GM10248 (cell line): ENCODE results near the gene ALG12.
A peak's percentile ranks its signal among the peaks of the same experiment; 100 is the strongest.

Experiments used
- CTCF ChIA-PET: fragments of 300-600 bp; sonication (Branson Sonifier 250); formaldehyde crosslinking; extraction: SDS; loops from one replicate; lab custom pipeline; 2021; ENCODE audit warnings: antibody characterized with exemption; lab: Yijun Ruan, JAX
- POLR2A ChIA-PET: fragments of 350-650 bp; sonication (Branson Sonifier 250); formaldehyde crosslinking; extraction: SDS; loops from one replicate; lab custom pipeline; 2020; ENCODE audit warnings: antibody characterized with exemption; lab: Yijun Ruan, JAX
- DNase-seq: peaks from one replicate; pipeline ENCODE4 v3.0.0; 2012; ENCODE audit errors: extremely low spot score
- TF ChIP-seq, protein P1 (sequence below): IDR thresholded peaks from 2 replicates; pipeline ENCODE4 v1.5.1; 2012; ENCODE audit warnings: mild to moderate bottlenecking, low read depth; ENCODE audit errors: extremely low read depth, missing control alignments, control extremely low read depth

ALG12 gene

DNA sequence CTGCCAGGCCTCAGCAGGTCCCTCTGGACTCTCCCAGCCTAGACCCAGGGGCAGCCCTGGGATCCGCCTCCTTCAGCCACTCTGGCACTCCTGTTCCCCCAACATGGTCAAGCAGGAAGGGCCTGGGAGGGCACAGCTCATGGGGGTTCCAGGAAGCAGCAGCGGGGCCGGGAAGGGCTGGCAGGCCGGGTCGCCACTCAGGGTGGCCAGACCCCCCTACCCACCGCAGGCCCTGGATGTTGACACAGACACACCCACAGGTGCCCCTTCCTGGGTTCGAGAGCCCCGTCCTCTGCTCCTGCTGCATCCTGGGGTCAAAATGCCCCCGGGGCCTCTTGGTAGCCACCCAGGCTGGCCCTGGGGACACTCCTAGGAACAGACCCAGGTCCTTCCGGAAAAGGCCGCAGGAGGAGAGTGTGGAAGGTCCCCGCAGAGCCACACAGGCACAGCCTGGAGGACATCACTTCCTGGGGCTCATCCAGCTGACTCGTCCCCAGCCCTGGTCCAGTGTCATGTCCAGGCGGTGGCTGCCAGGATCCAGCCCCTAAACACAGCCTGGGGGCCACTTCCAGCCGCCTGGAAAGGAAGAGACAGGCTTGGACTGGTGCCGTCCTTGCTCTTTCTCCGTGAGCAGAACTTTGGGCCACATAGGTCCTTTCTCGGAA is 35.6 kb upstream of the ALG12 start:
- ChIA-PET POLR2A (no interaction called here), CTCF (interaction anchor here (2.8 kb wide), 1 partner anchor 23 kb away, joined by 12 read pairs; no protein-coding TSS in a partner anchor)
- DNase-seq = no peak
- TF ChIP-seq, protein P1, sequence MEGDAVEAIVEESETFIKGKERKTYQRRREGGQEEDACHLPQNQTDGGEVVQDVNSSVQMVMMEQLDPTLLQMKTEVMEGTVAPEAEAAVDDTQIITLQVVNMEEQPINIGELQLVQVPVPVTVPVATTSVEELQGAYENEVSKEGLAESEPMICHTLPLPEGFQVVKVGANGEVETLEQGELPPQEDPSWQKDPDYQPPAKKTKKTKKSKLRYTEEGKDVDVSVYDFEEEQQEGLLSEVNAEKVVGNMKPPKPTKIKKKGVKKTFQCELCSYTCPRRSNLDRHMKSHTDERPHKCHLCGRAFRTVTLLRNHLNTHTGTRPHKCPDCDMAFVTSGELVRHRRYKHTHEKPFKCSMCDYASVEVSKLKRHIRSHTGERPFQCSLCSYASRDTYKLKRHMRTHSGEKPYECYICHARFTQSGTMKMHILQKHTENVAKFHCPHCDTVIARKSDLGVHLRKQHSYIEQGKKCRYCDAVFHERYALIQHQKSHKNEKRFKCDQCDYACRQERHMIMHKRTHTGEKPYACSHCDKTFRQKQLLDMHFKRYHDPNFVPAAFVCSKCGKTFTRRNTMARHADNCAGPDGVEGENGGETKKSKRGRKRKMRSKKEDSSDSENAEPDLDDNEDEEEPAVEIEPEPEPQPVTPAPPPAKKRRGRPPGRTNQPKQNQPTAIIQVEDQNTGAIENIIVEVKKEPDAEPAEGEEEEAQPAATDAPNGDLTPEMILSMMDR = no peak

DNA sequence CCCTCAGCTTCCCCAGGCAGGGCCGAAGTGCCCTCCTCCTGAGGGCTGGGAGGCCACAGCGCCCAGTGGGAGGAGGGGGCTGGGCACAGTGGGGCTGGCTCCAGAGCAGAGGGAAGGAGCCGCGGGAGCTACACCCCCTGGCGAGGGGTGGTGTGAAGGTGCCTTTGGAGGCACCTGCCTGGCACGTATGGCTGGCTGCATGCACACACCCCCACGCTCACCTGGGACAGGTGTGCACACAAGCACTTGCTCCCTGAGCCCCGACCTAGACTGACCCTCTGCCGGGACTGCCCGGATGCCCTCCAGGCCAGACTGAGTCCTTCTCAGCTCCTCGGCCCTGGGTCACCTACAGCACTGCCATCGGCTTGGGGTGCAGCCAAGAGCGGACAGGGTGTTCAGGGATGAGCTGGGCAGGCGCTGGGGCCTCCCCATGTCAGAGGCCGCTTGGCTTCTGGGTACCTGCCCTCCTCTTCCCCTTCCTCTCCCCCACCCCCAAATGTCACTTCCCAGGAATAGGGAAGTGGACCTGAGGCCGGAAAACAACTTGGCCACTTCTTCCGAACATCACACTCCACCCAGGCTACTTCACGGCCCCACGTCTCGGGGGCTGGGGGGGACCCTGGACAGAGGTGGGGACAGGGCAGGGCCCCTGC is 34.9 kb upstream of the ALG12 start:
- DNase-seq = no peak
- ChIA-PET CTCF (interaction anchor here (1.8 kb wide), 1 partner anchor 22 kb away, joined by 6 read pairs; no protein-coding TSS in a partner anchor), POLR2A (no interaction called here)
- TF ChIP-seq, protein P1 = no peak

DNA sequence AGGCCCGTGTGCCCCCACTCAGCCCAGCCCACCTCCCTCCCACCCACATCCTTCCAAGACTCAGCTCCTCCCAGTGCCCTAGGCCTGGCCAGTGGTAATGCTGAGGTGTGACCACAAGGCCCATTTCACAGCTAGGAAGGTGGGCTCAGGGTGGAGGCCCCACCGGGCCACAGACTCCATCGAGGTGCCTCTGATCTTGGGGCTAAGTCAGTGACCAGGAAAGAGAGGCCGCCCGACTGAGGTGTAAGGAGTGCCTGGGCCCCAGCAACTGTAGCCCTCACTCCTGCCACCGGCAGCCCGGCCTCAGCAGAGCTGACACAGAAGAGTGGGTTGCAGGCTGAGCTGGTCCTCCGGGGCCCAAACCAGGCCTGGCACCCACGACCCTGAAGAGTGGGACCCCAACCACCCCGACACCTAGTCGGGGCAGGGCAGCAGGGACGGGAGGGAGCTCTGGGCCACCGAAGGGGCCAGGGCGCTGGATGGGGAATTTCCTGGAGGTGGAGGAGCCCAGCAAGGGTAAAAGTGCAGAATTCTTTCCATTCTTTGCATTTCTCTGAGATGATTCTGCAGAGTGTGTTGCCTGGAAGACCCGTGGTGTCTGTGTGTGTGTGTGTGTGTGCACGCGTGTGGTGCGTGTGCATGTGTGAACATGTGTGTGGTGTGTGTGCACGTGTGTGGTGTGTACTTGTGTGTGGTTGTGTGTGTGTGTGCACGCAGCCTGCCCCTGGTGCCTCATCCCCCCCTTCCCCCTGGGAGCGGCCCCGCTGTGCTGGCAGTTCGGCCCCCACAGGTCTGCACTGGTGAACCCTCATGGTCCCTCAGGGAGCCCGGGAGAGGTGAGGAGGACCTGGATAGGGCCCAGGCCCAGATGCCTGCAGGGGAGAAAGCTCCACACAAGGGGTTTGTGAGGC is 34.0 kb upstream of the ALG12 start:
- ChIA-PET POLR2A (no interaction called here), CTCF (interaction anchor here (1.0 to 1.8 kb wide), 2 partner anchors 22 to 78 kb away, joined by 3 to 6 read pairs; no protein-coding TSS in a partner anchor)
- TF ChIP-seq, protein P1 = no peak
- DNase-seq = no peak

DNA sequence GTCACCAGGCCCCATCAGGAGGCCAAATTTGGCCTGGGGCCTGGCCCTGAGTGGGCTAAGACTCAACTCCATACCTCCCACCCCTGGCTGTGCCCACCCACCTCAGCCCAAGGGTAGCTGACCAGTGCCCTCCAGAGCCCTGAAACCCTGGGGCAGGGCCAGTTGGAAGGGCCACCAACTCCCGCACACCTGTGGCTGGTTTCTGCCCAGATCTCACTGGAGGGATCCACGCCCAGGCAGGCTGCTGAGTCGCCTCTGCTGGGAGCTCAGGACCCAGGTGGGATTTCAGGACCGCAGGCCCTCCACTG is 33.4 kb upstream of the ALG12 start:
- no peak for DNase-seq
- CTCF ChIA-PET = interaction anchor here (1.0 to 1.8 kb wide), 2 partner anchors 21 to 78 kb away, joined by 3 to 6 read pairs; no protein-coding TSS in a partner anchor
- POLR2A ChIA-PET = no interaction called here
- TF ChIP-seq, protein P1 = no peak

DNA sequence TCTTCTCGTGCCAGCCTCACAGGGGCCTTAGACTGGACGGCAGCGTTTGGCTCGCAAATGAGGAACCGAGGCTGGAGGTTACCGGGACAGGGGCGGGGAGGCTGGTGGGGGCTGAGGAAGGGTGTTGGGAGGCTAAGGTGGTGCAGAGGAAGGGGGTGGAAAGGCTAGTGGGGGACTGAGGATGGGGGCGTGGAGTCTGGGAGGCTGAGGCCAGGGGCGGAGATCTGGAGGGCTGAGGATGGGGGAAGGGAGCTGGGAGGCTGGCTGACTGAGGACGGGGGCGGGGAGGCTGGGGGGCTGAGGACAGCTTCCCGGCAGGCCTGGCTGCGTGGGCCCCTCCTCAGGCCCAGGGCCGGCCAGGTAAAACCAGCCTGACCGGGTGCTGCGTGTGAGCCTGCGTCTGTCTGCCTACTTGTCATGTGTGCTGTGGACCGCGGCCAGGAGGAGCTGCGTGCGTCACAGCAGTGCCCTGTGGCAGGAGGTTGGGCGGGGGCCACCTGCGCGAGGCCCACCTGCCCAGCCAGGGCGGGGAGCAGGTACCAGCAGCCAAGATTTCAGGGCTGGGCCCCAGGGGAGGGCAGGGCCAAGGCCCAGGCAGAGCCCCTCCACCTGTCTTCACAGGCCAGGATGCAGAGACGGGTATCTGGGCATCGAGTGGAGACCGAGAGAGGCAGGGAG is 32.9 kb upstream of the ALG12 start:
- DNase-seq = peak; percentile 69
- POLR2A ChIA-PET = no interaction called here
- CTCF ChIA-PET = interaction anchor here (1.0 to 1.8 kb wide), 2 partner anchors 20 to 79 kb away, joined by 3 to 6 read pairs; no protein-coding TSS in a partner anchor
- TF ChIP-seq, protein P1 = no peak
